GM12878 (cell line): ENCODE results near the gene ACTA2. TPM values are rescaled to one million over a fixed set of nuclear protein-coding genes. Genes with fewer than 3 reads are reported as not detected.

ENCODE experiments used
- ATAC-seq: fragments of 200-7000 bp; cut with Tn5 transposase; 3 replicates; pipeline ENCODE4 v1.9.1; 2020; ENCODE audit warnings: mild to moderate bottlenecking, moderate library complexity
- BruUV-seq: library from RNA; stranded (reverse); fragments of 400-500 nt; replicated peaks from 2 replicates; lab custom pipeline; 2021; lab: Mats Ljungman, UMichigan
- CTCF ChIA-PET: fragments of 300-600 bp; sonication (Branson Sonifier 250); formaldehyde crosslinking; extraction: SDS; loops from one replicate; lab custom pipeline; 2021; ENCODE audit warnings: inconsistent platforms; lab: Yijun Ruan, JAX
- POLR2A ChIA-PET: fragments of 350-600 bp; formaldehyde crosslinking; extraction: SDS; loops from one replicate; lab custom pipeline; 2021; ENCODE audit warnings: inconsistent platforms; lab: Charles Lee
- RAD21 ChIA-PET: fragments of 300-600 bp; sonication (Branson Sonifier 250); formaldehyde crosslinking; loops from one replicate; lab custom pipeline; 2023; ENCODE audit warnings: antibody characterized with exemption; ENCODE audit not compliant: unreplicated experiment; lab: Charles Lee
- SMC1A ChIA-PET: fragments of 300-600 bp; sonication (Branson Sonifier 250); formaldehyde crosslinking; loops from one replicate; lab custom pipeline; 2023; ENCODE audit not compliant: unreplicated experiment, uncharacterized antibody; lab: Charles Lee
- DNase-seq: peaks from one replicate; pipeline ENCODE4 v3.0.0-alpha.2; 2011; ENCODE audit warnings: low read depth, low spot score
- FAIRE-seq: peaks from 3 replicates; lab custom pipeline; 2011; peaks lifted over from hg19 to GRCh38; lab: Jason Lieb, UNC
- H2AFZ ChIP-seq: 2 replicates; pipeline ENCODE4 v1.6.0; 2011; ENCODE audit warnings: low read depth, low read length, control low read depth; ENCODE audit not compliant: control insufficient read depth
- H3K27ac ChIP-seq: 2 replicates; pipeline ENCODE4 v1.5.1; 2011; ENCODE audit warnings: control low read depth; ENCODE audit not compliant: control insufficient read depth, insufficient read depth
- H3K27me3 ChIP-seq, 2 experiments: replicated peaks in 1 of 2; 2 replicates each; pipeline versions ENCODE4 v1.6.0 to v1.6.1; 2011; ENCODE audit warnings: low read length in 1 of 2; ENCODE audit not compliant: control insufficient read depth in 2 of 2, insufficient read depth in 2 of 2
- H3K36me3 ChIP-seq, 2 experiments: 2 replicates each; pipeline ENCODE4 v1.5.1; 2011; ENCODE audit warnings: low read length in 1 of 2; ENCODE audit not compliant: control insufficient read depth in 2 of 2, insufficient read depth in 2 of 2
- H3K4me1 ChIP-seq: 2 replicates; pipeline ENCODE4 v1.6.1; 2011; ENCODE audit warnings: mild to moderate bottlenecking, low read length, moderate library complexity, mixed read lengths; ENCODE audit not compliant: control insufficient read depth, insufficient read depth
- H3K4me2 ChIP-seq: 2 replicates; pipeline ENCODE4 v1.6.0; 2011; ENCODE audit warnings: control low read depth; ENCODE audit not compliant: control insufficient read depth, insufficient read depth
- H3K4me3 ChIP-seq: fragments of 200-600 bp; sonication (generic); 2 replicates; pipeline ENCODE4 v1.5.1; 2016
- H3K79me2 ChIP-seq: 2 replicates; pipeline ENCODE4 v1.6.0; 2011; ENCODE audit warnings: low read length; ENCODE audit not compliant: control insufficient read depth, insufficient read depth
- H3K9ac ChIP-seq: 2 replicates; pipeline ENCODE4 v1.8.0; 2011; ENCODE audit warnings: low read length, control low read depth, mixed read lengths; ENCODE audit not compliant: control insufficient read depth, insufficient read depth
- H3K9me3 ChIP-seq: replicated peaks from 3 replicates; pipeline ENCODE4 v1.5.1; 2011; ENCODE audit warnings: mild to moderate bottlenecking, low read length; ENCODE audit not compliant: control insufficient read depth, insufficient read depth
- H4K20me1 ChIP-seq: 2 replicates; pipeline ENCODE4 v1.6.0; 2011; ENCODE audit not compliant: control insufficient read depth, insufficient read depth
- BHLHE40 ChIP-seq, 2 experiments: fragments of 450-650 bp in 1 of 2; IDR thresholded peaks; 2 replicates each; pipeline ENCODE4 v1.6.1; 2011 to 2017; ENCODE audit warnings: low read depth in 2 of 2, borderline replicate concordance in 1 of 2, improper control_type of control experiment in 1 of 2, low read length in 1 of 2, mild to moderate bottlenecking in 1 of 2
- CHD1 ChIP-seq: IDR thresholded peaks from 2 replicates; pipeline ENCODE4 v1.6.1; 2012; ENCODE audit warnings: low read depth, low read length, improper control_type of control experiment
- CHD4 ChIP-seq: fragments of 200-600 bp; sonication (generic); IDR thresholded peaks from 2 replicates; pipeline ENCODE4 v1.6.1; 2016; ENCODE audit warnings: mild to moderate bottlenecking
- FOXK2 ChIP-seq: fragments of 450-650 bp; IDR thresholded peaks from 2 replicates; pipeline ENCODE4 v1.6.1; 2017; ENCODE audit warnings: mild to moderate bottlenecking, moderate library complexity
- HCFC1 ChIP-seq: fragments of 150-350 bp; IDR thresholded peaks from 2 replicates; pipeline ENCODE4 v1.6.1; 2014; ENCODE audit warnings: low read length
- IKZF1 ChIP-seq: fragments of 450-650 bp; conservative IDR thresholded peaks from 2 replicates; pipeline ENCODE4 v1.6.1; 2017; ENCODE audit warnings: antibody characterized with exemption, mild to moderate bottlenecking
- JUNB ChIP-seq: IDR thresholded peaks from 2 replicates; pipeline ENCODE4 v1.6.1; 2016; ENCODE audit warnings: antibody characterized with exemption, mild to moderate bottlenecking
- MYB ChIP-seq: fragments of 150-350 bp; IDR thresholded peaks from 2 replicates; pipeline ENCODE4 v1.6.1; 2014; ENCODE audit warnings: mild to moderate bottlenecking, low read depth, low read length, borderline replicate concordance
- RELA ChIP-seq: fragments of 450-650 bp; IDR thresholded peaks from 2 replicates; pipeline ENCODE4 v1.8.0; 2014; ENCODE audit warnings: borderline replicate concordance; ENCODE audit not compliant: partially characterized antibody
- SIX5 ChIP-seq: IDR thresholded peaks from 2 replicates; pipeline ENCODE4 v1.6.1; 2011; ENCODE audit warnings: mild to moderate bottlenecking, low read depth, low read length, moderate library complexity; ENCODE audit not compliant: severe bottlenecking
- TCF12 ChIP-seq: IDR thresholded peaks from 2 replicates; pipeline ENCODE4 v1.6.1; 2011; ENCODE audit warnings: low read depth, mild to moderate bottlenecking, low read length
- YY1 ChIP-seq: IDR thresholded peaks from 2 replicates; pipeline ENCODE4 v1.6.1; 2011; ENCODE audit warnings: low read depth, mild to moderate bottlenecking, low read length
- WGBS: methylation state at CpG from one replicate; pipeline ENCODE4 v1.1.6; 2016; ENCODE audit warnings: low lambda C conversion rate; ENCODE audit not compliant: insufficient replicate concordance, insufficient coverage; ENCODE audit errors: missing lambda C conversion rate; 5-methylcytosine and 5-hydroxymethylcytosine counted together
- in situ Hi-C: fragments of 300-500 bp; cut with MboI; formaldehyde crosslinking; loops from 9 replicates; pipeline ENCODE4 v1.14.3; 2018; ENCODE audit warnings: mixed read lengths
- intact Hi-C: fragments of 100-400 bp; cut with micrococcal nuclease; formaldehyde crosslinking; loops from one replicate; pipeline ENCODE4 v1.14.2; 2022; ENCODE audit not compliant: unreplicated experiment
- polyA plus RNA-seq, 11 experiments: library from polyadenylated mRNA; depleted of rRNA in 4 of 11; unstranded in 6 of 11; stranded (reverse) in 5 of 11; fragments of >200 nt; fragmentation: Nextera tagmentation in 4 of 11; fragmentation: Illumina TruSeq in 1 of 11; extraction: Ambion mirVana in 4 of 11; extraction: Trizol in 1 of 11; gene quantifications; 1 replicate in 1 of 11; 2 replicates in 10 of 11; pipeline versions ENCODE4 v1.2.1 to v1.2.3, GENCODE V29; 2011 to 2016; ENCODE audit warnings: inconsistent platforms in 2 of 11, missing spikeins in 2 of 11, low read depth in 1 of 11
- total RNA-seq, 4 experiments: library from RNA; depleted of rRNA in 3 of 4; stranded (reverse); fragments of >200 nt in 3 of 4; fragmentation: Illumina TruSeq in 1 of 4; extraction: Trizol in 1 of 4; gene quantifications; 2 replicates each; pipeline versions ENCODE4 v1.2.1 to v1.2.3, GENCODE V29; 2013 to 2021
- TF ChIP-seq, protein P1 (sequence below): IDR thresholded peaks from 2 replicates; pipeline ENCODE4 v1.6.1; 2012; ENCODE audit warnings: low read depth, low read length, improper control_type of control experiment
- TF ChIP-seq, protein P2 (sequence below): fragments of 450-650 bp; IDR thresholded peaks from 2 replicates; pipeline ENCODE4 v1.6.1; 2017; ENCODE audit warnings: mild to moderate bottlenecking
- TF ChIP-seq, protein P3 (sequence below): fragments of 450-650 bp; IDR thresholded peaks from 2 replicates; pipeline ENCODE4 v1.6.1; 2018; ENCODE audit warnings: mild to moderate bottlenecking, low read depth, moderate library complexity; ENCODE audit not compliant: partially characterized antibody
- TF ChIP-seq, protein P4 (sequence below): IDR thresholded peaks from 2 replicates; pipeline ENCODE4 v1.6.1; 2011; ENCODE audit warnings: borderline replicate concordance, low read depth, mild to moderate bottlenecking, moderate library complexity, mixed read lengths, low read length; ENCODE audit not compliant: insufficient read depth; ENCODE audit errors: extremely low read length

The ACTA2 gene
- total and polyA plus RNA-seq, 10 of the 15 experiments (the other 5 are each of a cell fraction or from before 2014, with no cell fraction given), result 7.4 to 78.2 (median 32.4) TPM

DNA sequence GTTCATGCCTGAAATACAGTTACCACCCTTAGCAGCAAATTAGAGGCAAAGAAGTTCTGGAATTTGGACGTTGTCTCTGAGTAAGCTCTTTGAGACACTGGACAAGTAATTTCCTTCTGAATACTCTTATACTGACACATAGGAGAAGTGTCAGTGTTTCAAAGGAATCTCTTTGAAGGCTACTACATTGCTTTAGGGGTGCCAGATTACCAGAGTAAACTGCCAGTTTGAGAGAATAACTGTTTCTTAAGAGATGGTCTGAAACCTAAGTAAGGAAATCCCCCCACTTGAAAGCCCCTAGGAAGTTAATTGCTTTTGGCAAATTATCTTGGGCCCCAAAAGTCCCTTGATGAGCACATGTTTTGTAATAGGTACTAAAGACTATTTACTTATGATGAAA, 41.4 kb upstream of the ACTA2 start:
- H3K4me2 ChIP-seq, result peak overlapping the region; percentile 92
- no peaks in the 10 kb centered on the region for H3K36me3 ChIP-seq
- no peak for FAIRE-seq
- H3K9me3 ChIP-seq, result no peaks in the 10 kb centered on the region
- BruUV-seq, result no TSS peak
- intact Hi-C loops, result loop anchor here (5.0 to 10.0 kb wide), 2 partner anchors 112 to 401 kb away; partner anchors contain the start of genes IFIT1 and STAMBPL1
- POLR2A ChIA-PET, result interaction anchor here (0.6 to 4.7 kb wide), 10 partner anchors 10 to 112 kb away, joined by 3 to 27 read pairs (median 4); no protein-coding TSS in a partner anchor
- H2AFZ ChIP-seq, result no peak overlapping the region
- WGBS, result 0% methylated on average over 1 of the region's 1 CpG
- H3K4me3 ChIP-seq, result peak overlapping the region; percentile 81
- SMC1A ChIA-PET, result interaction anchor here (0.9 to 8.7 kb wide), 9 partner anchors 10 to 170 kb away, joined by 4 to 114 read pairs (median 6); no protein-coding TSS in a partner anchor
- CTCF ChIA-PET, result interaction anchor here (0.9 to 10.6 kb wide), 5 partner anchors 37 to 223 kb away, joined by 3 to 250 read pairs (median 8); no protein-coding TSS in a partner anchor
- RAD21 ChIA-PET, result interaction anchor here (0.6 to 9.1 kb wide), 9 partner anchors 8 to 170 kb away, joined by 3 to 66 read pairs (median 5); no protein-coding TSS in a partner anchor
- DNase-seq, result peak; percentile 51
- no peaks in the 10 kb centered on the region for H3K27me3 ChIP-seq
- in situ Hi-C loops, result no loop called here
- peaks cover 19% of the 10 kb centered on the region for H3K4me1 ChIP-seq
- H3K79me2 ChIP-seq, result peaks cover 94% of the 10 kb centered on the region
- peak overlapping the region; percentile 98 for H3K27ac ChIP-seq
- H4K20me1 ChIP-seq, result no peaks in the 10 kb centered on the region
- peak overlapping the region; percentile 98 for H3K9ac ChIP-seq
- peak; percentile 22 for ATAC-seq
- TF ChIP-seq SIX5 (no peak), HCFC1 (no peak), TCF12 (no peak), IKZF1 (peak; percentile 47), FOXK2 (no peak), BHLHE40 (IDR thresholded peaks at IDR 0.05; ENCODE audit: borderline replicate concordance in 1 of 2, low read depth in 2 of 2, low read length in 1 of 2) (peak in 1 of 2 experiments; percentile 5; a peak in 1 of 4 replicates), YY1 (no peak), RELA (peak; percentile 92), CHD1 (0 out of 2 replicates have a peak, but pooled peaks have one; percentile 17), MYB (no peak), CHD4 (no peak), JUNB (no peak)
- TF ChIP-seq, protein P1, sequence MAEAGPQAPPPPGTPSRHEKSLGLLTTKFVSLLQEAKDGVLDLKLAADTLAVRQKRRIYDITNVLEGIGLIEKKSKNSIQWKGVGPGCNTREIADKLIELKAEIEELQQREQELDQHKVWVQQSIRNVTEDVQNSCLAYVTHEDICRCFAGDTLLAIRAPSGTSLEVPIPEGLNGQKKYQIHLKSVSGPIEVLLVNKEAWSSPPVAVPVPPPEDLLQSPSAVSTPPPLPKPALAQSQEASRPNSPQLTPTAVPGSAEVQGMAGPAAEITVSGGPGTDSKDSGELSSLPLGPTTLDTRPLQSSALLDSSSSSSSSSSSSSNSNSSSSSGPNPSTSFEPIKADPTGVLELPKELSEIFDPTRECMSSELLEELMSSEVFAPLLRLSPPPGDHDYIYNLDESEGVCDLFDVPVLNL, result no peak
- TF ChIP-seq, protein P2, sequence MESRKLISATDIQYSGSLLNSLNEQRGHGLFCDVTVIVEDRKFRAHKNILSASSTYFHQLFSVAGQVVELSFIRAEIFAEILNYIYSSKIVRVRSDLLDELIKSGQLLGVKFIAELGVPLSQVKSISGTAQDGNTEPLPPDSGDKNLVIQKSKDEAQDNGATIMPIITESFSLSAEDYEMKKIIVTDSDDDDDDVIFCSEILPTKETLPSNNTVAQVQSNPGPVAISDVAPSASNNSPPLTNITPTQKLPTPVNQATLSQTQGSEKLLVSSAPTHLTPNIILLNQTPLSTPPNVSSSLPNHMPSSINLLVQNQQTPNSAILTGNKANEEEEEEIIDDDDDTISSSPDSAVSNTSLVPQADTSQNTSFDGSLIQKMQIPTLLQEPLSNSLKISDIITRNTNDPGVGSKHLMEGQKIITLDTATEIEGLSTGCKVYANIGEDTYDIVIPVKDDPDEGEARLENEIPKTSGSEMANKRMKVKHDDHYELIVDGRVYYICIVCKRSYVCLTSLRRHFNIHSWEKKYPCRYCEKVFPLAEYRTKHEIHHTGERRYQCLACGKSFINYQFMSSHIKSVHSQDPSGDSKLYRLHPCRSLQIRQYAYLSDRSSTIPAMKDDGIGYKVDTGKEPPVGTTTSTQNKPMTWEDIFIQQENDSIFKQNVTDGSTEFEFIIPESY, result no peak
- TF ChIP-seq, protein P3, sequence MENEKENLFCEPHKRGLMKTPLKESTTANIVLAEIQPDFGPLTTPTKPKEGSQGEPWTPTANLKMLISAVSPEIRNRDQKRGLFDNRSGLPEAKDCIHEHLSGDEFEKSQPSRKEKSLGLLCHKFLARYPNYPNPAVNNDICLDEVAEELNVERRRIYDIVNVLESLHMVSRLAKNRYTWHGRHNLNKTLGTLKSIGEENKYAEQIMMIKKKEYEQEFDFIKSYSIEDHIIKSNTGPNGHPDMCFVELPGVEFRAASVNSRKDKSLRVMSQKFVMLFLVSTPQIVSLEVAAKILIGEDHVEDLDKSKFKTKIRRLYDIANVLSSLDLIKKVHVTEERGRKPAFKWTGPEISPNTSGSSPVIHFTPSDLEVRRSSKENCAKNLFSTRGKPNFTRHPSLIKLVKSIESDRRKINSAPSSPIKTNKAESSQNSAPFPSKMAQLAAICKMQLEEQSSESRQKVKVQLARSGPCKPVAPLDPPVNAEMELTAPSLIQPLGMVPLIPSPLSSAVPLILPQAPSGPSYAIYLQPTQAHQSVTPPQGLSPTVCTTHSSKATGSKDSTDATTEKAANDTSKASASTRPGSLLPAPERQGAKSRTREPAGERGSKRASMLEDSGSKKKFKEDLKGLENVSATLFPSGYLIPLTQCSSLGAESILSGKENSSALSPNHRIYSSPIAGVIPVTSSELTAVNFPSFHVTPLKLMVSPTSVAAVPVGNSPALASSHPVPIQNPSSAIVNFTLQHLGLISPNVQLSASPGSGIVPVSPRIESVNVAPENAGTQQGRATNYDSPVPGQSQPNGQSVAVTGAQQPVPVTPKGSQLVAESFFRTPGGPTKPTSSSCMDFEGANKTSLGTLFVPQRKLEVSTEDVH, result peak; percentile 12
- TF ChIP-seq, protein P4, sequence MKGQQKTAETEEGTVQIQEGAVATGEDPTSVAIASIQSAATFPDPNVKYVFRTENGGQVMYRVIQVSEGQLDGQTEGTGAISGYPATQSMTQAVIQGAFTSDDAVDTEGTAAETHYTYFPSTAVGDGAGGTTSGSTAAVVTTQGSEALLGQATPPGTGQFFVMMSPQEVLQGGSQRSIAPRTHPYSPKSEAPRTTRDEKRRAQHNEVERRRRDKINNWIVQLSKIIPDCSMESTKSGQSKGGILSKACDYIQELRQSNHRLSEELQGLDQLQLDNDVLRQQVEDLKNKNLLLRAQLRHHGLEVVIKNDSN, result no peak
